ENCODE results near the gene PCLO. TPM values are rescaled to one million over a fixed set of nuclear protein-coding genes. Genes with fewer than 3 reads are reported as not detected.

Gene PCLO
- total RNA-seq, 1 experiment from 2014 or later = 2.3 TPM

DNA sequence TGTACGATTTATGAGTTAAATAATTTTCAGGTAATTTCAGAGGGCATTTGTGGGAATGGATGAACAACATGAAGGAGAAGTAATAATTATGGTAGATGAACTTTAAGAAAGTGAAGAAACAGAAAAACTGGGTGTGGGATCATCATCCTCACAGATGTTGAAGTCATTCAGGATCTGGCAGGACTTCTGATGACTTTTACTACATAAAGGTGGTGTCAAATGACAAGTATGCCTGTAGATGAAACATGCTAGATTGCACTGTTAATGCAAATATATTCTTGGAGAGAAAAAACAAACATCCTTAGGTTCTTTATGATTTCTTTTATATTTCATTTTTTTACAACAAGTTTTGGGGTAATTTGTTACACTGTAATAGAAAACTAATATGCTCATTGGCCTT, 230.2 kb downstream of the PCLO start:
- DNase-seq (ENCODE audit: unreplicated experiment) = no peak
- TF ChIP-seq, protein P1, sequence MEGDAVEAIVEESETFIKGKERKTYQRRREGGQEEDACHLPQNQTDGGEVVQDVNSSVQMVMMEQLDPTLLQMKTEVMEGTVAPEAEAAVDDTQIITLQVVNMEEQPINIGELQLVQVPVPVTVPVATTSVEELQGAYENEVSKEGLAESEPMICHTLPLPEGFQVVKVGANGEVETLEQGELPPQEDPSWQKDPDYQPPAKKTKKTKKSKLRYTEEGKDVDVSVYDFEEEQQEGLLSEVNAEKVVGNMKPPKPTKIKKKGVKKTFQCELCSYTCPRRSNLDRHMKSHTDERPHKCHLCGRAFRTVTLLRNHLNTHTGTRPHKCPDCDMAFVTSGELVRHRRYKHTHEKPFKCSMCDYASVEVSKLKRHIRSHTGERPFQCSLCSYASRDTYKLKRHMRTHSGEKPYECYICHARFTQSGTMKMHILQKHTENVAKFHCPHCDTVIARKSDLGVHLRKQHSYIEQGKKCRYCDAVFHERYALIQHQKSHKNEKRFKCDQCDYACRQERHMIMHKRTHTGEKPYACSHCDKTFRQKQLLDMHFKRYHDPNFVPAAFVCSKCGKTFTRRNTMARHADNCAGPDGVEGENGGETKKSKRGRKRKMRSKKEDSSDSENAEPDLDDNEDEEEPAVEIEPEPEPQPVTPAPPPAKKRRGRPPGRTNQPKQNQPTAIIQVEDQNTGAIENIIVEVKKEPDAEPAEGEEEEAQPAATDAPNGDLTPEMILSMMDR (IDR thresholded peaks at IDR 0.05; ENCODE audit: unreplicated experiment) = no peak
- Mint-ChIP-seq H3K4me3 (ENCODE audit: unreplicated experiment) (no peak overlapping the region), H3K36me3 (ENCODE audit: insufficient read depth, unreplicated experiment) (no peaks in the 10 kb centered on the region), H3K27me3 (ENCODE audit: insufficient read depth, unreplicated experiment) (no peaks in the 10 kb centered on the region), H3K9me3 (ENCODE audit: unreplicated experiment) (no peaks in the 10 kb centered on the region), H3K27ac (ENCODE audit: low read depth, unreplicated experiment) (no peak overlapping the region), H3K4me1 (ENCODE audit: insufficient read depth, unreplicated experiment) (no peaks in the 10 kb centered on the region)
- POLR2A ChIA-PET = no interaction called here
- CTCF ChIA-PET = no interaction called here
- intact Hi-C loops (cut with micrococcal nuclease) = no loop called here
- BruUV-seq (replicated peaks) = no TSS peak

DNA sequence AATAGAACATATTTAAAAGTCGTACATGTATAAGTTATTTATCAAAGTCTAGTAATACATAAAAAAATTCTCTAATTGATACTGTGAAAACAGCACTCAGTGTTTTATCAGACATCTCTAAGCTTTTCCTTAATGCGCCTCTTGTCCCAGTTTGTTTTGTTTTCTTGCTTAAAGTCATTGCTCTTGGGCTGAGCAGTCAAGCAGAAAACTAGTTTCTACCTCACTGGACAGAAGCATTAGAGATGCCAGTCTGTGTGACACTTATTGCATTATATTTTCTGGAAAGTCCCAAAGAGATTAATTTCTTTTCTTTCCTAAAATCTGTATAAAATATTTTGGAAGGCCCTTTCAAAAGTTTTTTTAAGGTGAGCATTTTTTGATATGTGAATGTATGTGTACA, 236.2 kb downstream of the PCLO start:
- no peak overlapping the region for H3K4me3 Mint-ChIP-seq (ENCODE audit: unreplicated experiment)
- no peaks in the 10 kb centered on the region for H3K27me3 Mint-ChIP-seq (ENCODE audit: insufficient read depth, unreplicated experiment)
- H3K9me3 Mint-ChIP-seq (ENCODE audit: unreplicated experiment) = no peaks in the 10 kb centered on the region
- POLR2A ChIA-PET = no interaction called here
- CTCF ChIA-PET = no interaction called here
- no peak for DNase-seq (ENCODE audit: unreplicated experiment)
- H3K27ac Mint-ChIP-seq (ENCODE audit: low read depth, unreplicated experiment) = no peak overlapping the region
- no TSS peak for BruUV-seq (replicated peaks)
- H3K4me1 Mint-ChIP-seq (ENCODE audit: insufficient read depth, unreplicated experiment) = no peaks in the 10 kb centered on the region
- TF ChIP-seq, protein P1 (IDR thresholded peaks at IDR 0.05; ENCODE audit: unreplicated experiment) = no peak
- H3K36me3 Mint-ChIP-seq (ENCODE audit: insufficient read depth, unreplicated experiment) = no peaks in the 10 kb centered on the region
- intact Hi-C loops (cut with micrococcal nuclease) = no loop called here

DNA sequence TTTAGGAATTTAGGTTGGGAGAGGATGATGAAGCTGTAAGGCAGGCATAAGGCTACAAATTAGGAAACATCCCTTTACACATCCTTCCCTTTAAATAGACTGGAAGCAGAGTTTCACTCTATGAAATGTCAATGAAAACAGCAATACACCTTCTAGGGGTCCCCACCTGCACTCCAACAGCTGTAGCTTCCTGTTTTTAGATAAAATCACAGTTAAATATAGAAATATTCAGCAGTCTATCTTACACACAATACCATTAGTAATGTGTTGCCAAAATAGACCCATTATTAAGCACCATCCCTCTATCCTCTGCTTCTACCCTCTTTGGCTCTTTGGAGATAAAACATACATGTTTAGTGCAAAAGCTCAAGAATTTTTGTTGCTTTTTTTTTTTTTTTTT, 237.4 kb downstream of the PCLO start:
- BruUV-seq (replicated peaks) = no TSS peak
- POLR2A ChIA-PET = no interaction called here

DNA sequence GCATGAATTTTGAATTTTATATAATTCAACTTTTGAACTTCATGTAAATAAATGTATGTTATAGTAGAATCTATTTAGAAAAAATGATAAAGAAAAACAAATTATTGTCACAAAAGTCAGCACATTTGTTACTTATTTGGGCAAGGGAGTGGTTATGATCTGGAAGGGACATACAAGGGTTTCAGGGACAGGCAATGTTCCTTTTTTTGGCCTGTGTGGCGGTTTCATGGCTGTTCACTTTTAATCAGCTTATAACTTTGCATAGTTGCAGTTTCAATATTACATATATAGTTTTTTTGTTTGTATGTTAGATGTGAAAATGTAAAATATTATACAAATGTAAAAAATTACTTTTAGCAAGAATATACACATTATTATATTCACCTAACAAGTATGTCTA, 256.2 kb downstream of the PCLO start:
- Mint-ChIP-seq H3K27me3 (ENCODE audit: insufficient read depth, unreplicated experiment) (no peaks in the 10 kb centered on the region), H3K4me1 (ENCODE audit: insufficient read depth, unreplicated experiment) (no peaks in the 10 kb centered on the region), H3K27ac (ENCODE audit: low read depth, unreplicated experiment) (no peak overlapping the region), H3K9me3 (ENCODE audit: unreplicated experiment) (no peaks in the 10 kb centered on the region), H3K4me3 (ENCODE audit: unreplicated experiment) (no peak overlapping the region), H3K36me3 (ENCODE audit: insufficient read depth, unreplicated experiment) (no peaks in the 10 kb centered on the region)
- DNase-seq (ENCODE audit: unreplicated experiment) = no peak
- TF ChIP-seq, protein P1 (IDR thresholded peaks at IDR 0.05; ENCODE audit: unreplicated experiment) = no peak
- CTCF ChIA-PET = interaction anchor here (0.6 kb wide), 1 partner anchor 86 kb away, joined by 4 read pairs; no protein-coding TSS in a partner anchor
- POLR2A ChIA-PET = no interaction called here
- intact Hi-C loops (cut with micrococcal nuclease) = no loop called here
- BruUV-seq (replicated peaks) = no TSS peak

More for the DNA sequence above, 237.4 kb downstream of the PCLO start:
- H3K9me3 Mint-ChIP-seq (ENCODE audit: unreplicated experiment) = no peaks in the 10 kb centered on the region
- no peaks in the 10 kb centered on the region for H3K36me3 Mint-ChIP-seq (ENCODE audit: insufficient read depth, unreplicated experiment)
- no peak overlapping the region for H3K4me3 Mint-ChIP-seq (ENCODE audit: unreplicated experiment)
- no peak overlapping the region for H3K27ac Mint-ChIP-seq (ENCODE audit: low read depth, unreplicated experiment)
- CTCF ChIA-PET = interaction anchor here (0.7 to 1.1 kb wide), 3 partner anchors 8 to 165 kb away, joined by 3 to 4 read pairs (median 3); no protein-coding TSS in a partner anchor
- intact Hi-C loops (cut with micrococcal nuclease) = no loop called here
- no peaks in the 10 kb centered on the region for H3K4me1 Mint-ChIP-seq (ENCODE audit: insufficient read depth, unreplicated experiment)
- no peak for DNase-seq (ENCODE audit: unreplicated experiment)
- TF ChIP-seq, protein P1 (IDR thresholded peaks at IDR 0.05; ENCODE audit: unreplicated experiment) = no peak
- H3K27me3 Mint-ChIP-seq (ENCODE audit: insufficient read depth, unreplicated experiment) = no peaks in the 10 kb centered on the region

Data from MCF 10A (cell line).